ENCODE results near the gene MSI2. TPM values are rescaled to one million over a fixed set of nuclear protein-coding genes. Genes with fewer than 3 reads are reported as not detected.

Gene MSI2
- total and polyA plus RNA-seq, 9 of the 15 experiments (the other 6 are each of a cell fraction or from before 2014, with no cell fraction given): 4.6 to 61.8 (median 42.4) TPM

GRCh38 chr17:57636985-57637665 is 380.8 kb downstream of the MSI2 start (continued):
- TF ChIP-seq ZNF395 (CRISPR knock-in tag; IDR thresholded peaks at IDR 0.05): no peak
- TF ChIP-seq FOXP4 (CRISPR knock-in tag; IDR thresholded peaks at IDR 0.05; ENCODE audit: borderline replicate concordance): no peak
- no peak for TF ChIP-seq CBFB (CRISPR knock-in tag; IDR thresholded peaks at IDR 0.05)
- TF ChIP-seq MTF1 (CRISPR knock-in tag; IDR thresholded peaks at IDR 0.05; ENCODE audit: borderline replicate concordance): no peak

- no peaks in the 10 kb centered on the region for H4K20me1 ChIP-seq (replicated peaks; ENCODE audit: control insufficient read depth, insufficient read depth, low read length)
- no peaks in the 10 kb centered on the region for H3K9me3 ChIP-seq (replicated peaks; ENCODE audit: control insufficient read depth, insufficient read depth, low read depth, low read length)
- H3K4me3 ChIP-seq: no peak overlapping the region
- FAIRE-seq: no peak
- H3K27ac ChIP-seq (ENCODE audit: extremely low read depth, low read depth, low read length): no peak overlapping the region
- ATAC-seq: no peak
- intact Hi-C loops (cut with micrococcal nuclease): no loop called here
- no peaks in the 10 kb centered on the region for H3K9me1 ChIP-seq (ENCODE audit: control insufficient read depth, insufficient read depth, low read length)
- TF ChIP-seq ZNF445 (CRISPR knock-in tag; IDR thresholded peaks at IDR 0.05; ENCODE audit: low read depth) (no peak), C11orf30 (IDR thresholded peaks at IDR 0.05; ENCODE audit: low read depth) (no peak), ZBTB5 (IDR thresholded peaks at IDR 0.05) (no peak), IRF1 (CRISPR knock-in tag; IDR thresholded peaks at IDR 0.05; ENCODE audit: borderline replicate concordance) (no peak), ZNF12 (CRISPR knock-in tag; IDR thresholded peaks at IDR 0.05) (no peak), CTBP1 (IDR thresholded peaks at IDR 0.05; ENCODE audit: borderline replicate concordance) (no peak), SMAD2 (IDR thresholded peaks at IDR 0.05; ENCODE audit: low read depth, low read length) (no peak), HCFC1 (IDR thresholded peaks at IDR 0.05; ENCODE audit: low read depth, low read length) (no peak), RFX7 (CRISPR knock-in tag; IDR thresholded peaks at IDR 0.05) (no peak), JUND (IDR thresholded peaks at IDR 0.05; ENCODE audit: borderline replicate concordance, low read depth, low read length) (no peak), JUND (tag; IDR thresholded peaks at IDR 0.05; ENCODE audit: borderline replicate concordance, low read depth, low read length) (no peak), NFIX (CRISPR knock-in tag; IDR thresholded peaks at IDR 0.05; ENCODE audit: low read depth) (no peak)
- BruUV-seq (replicated peaks): no TSS peak
- no peak overlapping the region for H2AFZ ChIP-seq (ENCODE audit: low read depth, low read length)
- ChIA-PET CTCF (ENCODE audit: low intra/inter-chr PET ratio) (no interaction called here), POLR2A (interaction anchor here (0.7 kb wide), 1 partner anchor 11 kb away, joined by 3 read pairs; no protein-coding TSS in a partner anchor)
- no peak for DNase-seq (ENCODE audit: extremely low read depth in 1 of 4, low spot score in 3 of 4)
- 52% methylated on average over 6 of the region's 6 CpGs for WGBS (ENCODE audit: insufficient coverage, low coverage, missing lambda C conversion rate)
- H3K4me1 ChIP-seq (replicated peaks in 1 of 2; ENCODE audit: control insufficient read depth in 2 of 2, insufficient read depth in 2 of 2, low read length in 2 of 2): no peaks in the 10 kb centered on the region
- H3K79me2 ChIP-seq (ENCODE audit: control insufficient read depth, insufficient read depth, low read length): no peaks in the 10 kb centered on the region
- H3K9ac ChIP-seq (ENCODE audit: insufficient read depth in 1 of 2, low read depth in 2 of 2, low read length in 2 of 2): no peak overlapping the region
- H3K36me3 ChIP-seq (ENCODE audit: control insufficient read depth, insufficient read depth, low read length): no peaks in the 10 kb centered on the region
- H3K27me3 ChIP-seq (ENCODE audit: control insufficient read depth in 2 of 2, insufficient read depth in 2 of 2, low read length in 2 of 2): no peaks in the 10 kb centered on the region
- in situ Hi-C loops (cut with MboI): no loop called here
- no peak overlapping the region for H3K4me2 ChIP-seq (ENCODE audit: insufficient read depth, low read length)
Measured at GRCh38 chr17:57637666-57638010, 381.3 kb downstream of the MSI2 start.

Data from K562 (cell line).